DMS79 (cell line): ENCODE data around the gene TLCD3B.
A peak's percentile ranks its signal among the peaks of the same experiment; 100 is the strongest.

Experiments used
- DNase-seq: peaks from one replicate; lab custom pipeline; 2025; lab: John Stamatoyannopoulos, UW

Gene TLCD3B

DNA sequence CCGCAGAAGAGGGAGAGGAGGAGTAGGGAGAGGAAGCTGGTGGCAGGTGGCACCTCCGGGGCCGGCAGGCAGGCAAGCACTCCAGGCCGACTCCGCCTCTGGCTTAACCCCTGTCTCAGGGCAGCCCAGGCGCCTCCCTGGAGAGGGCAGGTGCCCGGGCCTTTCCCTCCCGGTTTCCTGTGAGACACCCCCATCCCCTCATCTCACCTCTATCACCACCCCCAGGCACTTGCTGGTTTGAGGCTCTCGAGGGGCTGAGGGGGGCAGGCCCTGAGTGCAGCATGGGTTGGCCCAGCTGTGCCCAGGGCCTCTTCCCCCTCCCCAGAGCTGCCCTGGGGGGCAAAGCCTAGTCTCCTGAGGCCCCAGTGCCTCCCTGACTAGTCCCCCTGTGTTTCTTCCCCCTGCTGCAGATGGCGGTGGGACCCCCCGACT is 26.2 kb downstream of the TLCD3B start:
- peak; percentile 78 for DNase-seq

DNA sequence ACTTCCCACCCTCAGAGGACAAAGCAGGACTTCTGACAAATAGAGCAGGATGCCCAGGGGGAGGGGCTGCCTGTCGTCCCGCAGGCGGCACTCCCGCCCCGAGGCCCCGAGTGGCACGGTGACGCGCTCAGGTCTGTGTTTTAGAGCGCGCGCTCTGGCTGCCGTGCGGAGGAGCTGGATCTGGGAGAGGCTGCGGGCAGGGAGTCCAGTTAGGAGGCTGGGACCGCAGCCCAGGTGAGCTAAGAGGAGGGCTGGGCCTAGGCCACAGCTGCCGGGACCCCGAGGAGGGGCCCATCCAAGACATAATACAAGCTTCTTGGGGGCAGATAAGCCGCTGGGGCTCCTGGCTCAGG is 26.7 kb downstream of the TLCD3B start:
- peak; percentile 89 for DNase-seq

DNA sequence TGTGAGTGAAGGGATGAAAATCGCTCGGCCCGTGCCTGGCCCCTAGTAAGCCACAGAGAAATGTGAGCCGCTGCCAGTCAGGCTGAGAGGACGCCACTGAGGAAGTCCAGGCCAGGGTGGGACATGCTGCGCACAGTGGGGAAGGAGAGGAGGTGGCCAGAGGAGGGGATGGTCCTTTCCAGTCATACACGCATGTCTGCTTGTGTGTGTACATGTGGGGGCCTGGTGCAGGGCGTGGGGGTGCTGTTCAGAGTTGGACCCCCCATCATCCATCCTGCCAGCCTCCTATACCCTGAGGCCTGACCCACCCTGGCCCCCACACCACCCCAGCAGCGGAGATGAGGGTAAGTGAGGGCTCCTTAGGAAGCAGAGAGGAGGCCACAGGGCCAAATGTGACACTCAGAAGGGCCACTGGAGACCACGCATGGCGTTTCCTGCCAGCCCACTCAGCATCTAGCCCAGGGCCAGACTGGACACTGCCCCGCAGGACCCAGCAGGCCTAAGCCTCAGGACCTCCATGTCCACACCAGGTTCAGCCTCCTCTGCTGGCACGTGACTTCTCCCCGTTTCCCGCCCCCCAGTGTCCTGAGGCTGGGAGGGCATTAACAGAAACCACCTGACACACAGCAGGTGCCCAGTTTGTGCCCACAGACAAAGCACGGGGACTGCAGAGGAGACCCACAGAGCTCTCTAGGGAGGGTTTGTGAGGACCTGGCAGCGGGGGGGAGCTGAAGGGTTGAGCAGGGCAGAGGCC is 27.2 kb downstream of the TLCD3B start:
- peak; percentile 89 for DNase-seq

DNA sequence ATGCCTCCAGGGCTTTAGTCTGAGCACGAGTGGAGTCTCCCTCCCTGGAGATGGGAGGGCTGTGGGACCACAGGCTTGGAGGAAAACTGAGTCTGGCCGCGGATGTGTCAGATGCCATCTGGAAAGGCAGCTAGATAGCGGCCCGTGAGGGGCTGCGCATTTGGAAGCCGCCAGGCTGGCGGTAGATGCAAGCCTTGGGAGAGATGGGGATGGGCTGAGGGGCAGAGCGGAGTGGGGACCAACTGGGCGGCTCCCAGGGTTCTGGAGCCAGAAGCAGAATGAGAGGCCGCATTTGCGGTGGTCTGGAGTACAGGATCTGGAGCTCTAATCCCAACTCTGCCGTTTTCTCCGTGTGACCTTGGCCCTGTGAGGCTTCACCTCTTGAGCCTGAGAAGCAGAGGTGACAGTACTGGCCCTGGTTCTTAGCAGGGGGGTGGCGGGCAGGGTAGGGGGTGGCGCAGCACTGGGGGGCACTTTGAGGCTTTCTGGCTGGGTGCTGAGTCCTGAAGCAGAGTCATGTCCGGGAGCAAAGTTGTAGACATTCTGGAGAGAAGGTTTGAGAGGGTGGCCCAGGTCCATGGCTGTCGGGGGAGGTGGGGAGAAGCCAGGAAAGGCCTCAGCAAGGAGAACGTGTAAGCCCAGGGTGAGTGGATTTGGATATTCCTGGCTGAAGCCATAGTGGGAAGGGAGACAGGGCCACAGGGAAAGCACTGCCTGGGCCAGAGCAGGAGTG is 28.3 kb downstream of the TLCD3B start:
- no peak for DNase-seq

DNA sequence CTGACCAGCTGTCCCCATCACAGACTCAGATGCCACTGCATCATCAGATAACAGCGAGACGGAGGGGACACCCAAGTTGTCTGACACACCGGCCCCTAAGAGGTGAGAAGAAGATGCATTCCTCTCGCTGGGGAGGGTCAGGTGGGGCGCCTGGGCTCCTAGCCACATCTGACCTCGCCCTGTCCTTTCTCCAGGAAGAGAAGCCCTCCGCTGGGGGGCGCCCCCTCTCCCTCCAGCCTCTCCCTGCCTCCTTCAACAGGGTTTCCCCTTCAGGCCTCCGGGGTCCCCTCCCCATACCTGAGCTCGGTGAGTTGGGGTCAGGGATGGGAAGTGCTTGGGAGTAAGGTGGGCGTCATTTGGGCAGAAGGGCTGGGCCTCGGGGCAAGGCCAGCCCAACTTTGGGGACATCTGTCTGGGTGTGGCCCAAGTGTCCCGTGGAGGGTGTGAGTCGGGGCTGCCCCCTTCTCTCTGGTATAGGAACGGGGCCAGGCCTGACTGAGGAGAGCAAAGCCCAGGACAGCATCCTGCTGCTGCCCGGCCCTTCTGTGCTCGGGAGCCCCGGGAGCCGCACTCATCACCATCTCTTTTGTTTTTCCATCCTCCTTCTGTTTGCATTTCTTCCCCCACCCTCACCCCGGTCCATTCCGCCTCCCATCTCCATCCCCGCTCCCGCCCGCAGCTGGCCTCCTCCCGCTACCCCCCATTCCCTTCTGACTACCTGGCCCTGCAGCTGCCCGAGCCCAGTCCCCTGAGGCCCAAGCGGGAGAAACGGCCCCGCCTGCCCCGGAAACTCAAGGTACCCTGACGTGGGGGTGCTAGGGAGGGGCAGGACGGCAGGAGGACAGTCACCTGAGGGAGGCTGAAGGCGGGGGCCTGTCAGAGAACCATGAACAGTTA is 30.1 kb downstream of the TLCD3B start:
- no peak for DNase-seq

DNA sequence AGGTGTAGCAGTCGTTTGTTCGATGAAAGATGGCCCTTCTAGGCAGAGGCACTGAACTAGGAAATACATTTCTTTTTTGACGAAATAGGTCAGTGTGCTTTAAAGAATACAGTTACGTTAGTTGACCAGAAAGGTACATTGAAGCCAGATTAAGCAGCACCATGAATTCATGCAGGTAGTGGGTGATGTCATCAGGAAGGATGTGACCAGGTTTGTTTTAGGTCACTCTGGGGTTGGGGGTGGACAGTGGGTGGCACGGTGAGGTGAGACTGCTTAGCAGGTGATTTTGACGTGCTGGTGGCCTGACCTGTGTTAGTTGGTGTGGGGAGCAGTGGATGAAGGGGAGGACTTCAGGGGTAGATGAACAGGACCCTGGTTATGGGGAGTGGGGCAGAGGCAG is 31.5 kb downstream of the TLCD3B start:
- DNase-seq: no peak

DNA sequence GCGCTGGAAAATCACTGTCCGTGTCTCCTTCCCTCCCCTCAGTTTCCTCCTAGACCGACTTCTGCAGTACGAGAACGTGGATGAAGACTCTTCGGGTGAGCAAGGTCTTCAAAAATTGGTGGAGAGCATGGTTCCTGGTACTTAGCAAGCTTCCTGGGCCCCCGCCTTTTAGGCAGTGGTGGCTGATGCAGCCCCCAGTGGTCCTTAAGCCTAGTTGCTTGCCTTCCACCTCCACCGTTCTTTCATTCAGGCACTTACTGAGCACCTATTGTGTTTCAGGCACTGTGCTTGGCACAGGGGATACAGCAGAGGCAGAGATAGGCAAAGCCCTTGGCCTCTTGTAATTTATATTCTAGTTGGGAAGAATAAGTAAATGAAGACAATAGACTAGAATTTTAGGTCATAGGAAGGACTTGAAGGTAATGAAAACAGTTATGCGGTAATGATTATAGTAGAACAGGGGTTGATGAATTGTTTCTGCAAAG is 34.3 kb downstream of the TLCD3B start:
- no peak for DNase-seq

DNA sequence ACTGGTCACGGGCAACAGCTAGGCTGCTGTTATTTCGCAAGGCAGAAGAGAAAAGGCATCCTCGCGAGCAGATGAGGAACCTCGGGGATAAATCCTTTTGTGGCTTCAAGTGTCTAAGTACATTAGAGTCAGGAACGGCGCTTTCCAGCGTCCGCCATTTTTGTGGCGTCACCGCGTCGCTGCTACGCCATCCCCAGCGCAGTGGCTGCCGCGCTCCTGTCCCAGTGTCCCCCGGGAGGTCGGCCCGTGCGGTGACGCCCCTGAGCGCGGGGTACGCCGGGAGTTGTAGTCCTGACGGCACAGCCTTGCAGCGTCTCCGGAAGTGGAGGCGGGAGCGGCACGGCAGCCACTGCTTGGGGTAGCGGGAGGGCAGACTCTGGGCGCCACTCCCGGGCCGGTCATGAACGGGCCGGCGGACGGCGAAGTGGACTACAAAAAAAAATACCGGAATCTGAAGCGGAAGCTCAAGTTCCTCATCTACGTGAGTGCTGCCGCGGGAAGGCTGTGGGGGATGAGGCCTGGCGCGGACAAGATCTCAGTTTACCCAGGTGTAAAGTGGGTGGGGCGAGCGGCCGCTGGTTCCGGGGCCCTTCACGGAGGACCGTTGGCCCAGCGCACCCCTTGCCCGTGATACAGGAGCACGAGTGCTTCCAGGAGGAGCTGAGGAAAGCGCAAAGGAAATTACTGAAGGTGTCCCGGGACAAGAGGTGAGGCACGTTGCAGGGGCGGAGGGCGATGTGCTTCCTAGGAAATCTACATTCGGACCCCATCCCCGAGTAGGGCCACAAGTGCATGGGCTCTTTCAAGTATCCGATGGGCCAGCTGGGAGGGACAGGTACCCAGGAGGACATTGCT is 34.9 kb downstream of the TLCD3B start, which contains the start of gene INO80E:
Gene INO80E (plus strand): TSS at position 331 of the 855 bp plus-strand sequence. CDS start 70 bp downstream, at position 401.
- peak; percentile 86 for DNase-seq

DNA sequence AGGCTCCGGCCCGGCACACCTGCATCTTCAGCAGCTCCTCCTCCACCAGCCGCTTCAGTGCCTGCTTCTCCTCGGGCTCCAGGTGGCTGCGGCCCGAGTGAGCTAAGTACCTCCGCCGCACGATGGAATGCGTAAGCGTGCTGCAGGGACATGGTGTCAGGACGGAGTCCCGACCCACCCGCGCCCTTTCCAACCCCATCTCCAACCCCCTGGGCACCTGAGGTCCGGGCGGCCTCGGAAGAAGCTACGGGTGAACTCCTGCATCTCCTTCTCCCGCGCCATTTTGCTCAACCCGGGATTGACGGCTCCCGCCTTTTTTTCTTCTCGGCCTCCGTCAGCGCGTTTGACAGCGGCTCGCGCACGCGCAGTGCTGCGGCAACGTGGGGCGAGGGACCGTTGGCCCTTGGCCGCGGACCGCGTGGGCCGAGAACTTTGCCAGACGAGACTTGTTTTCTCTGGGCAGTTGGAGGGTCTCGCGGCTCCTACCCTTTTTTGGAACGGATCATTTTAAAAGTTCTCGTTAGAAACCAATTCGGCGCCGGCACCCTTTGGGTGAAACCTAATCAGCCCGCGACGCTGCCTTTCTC is 35.7 kb downstream of the TLCD3B start, which contains the start of gene HIRIP3:
Gene HIRIP3 (minus strand): TSS at position 294 of the 587 bp plus-strand sequence. CDS start 12 bp downstream, at position 282.
- DNase-seq: peak; percentile 87

DNA sequence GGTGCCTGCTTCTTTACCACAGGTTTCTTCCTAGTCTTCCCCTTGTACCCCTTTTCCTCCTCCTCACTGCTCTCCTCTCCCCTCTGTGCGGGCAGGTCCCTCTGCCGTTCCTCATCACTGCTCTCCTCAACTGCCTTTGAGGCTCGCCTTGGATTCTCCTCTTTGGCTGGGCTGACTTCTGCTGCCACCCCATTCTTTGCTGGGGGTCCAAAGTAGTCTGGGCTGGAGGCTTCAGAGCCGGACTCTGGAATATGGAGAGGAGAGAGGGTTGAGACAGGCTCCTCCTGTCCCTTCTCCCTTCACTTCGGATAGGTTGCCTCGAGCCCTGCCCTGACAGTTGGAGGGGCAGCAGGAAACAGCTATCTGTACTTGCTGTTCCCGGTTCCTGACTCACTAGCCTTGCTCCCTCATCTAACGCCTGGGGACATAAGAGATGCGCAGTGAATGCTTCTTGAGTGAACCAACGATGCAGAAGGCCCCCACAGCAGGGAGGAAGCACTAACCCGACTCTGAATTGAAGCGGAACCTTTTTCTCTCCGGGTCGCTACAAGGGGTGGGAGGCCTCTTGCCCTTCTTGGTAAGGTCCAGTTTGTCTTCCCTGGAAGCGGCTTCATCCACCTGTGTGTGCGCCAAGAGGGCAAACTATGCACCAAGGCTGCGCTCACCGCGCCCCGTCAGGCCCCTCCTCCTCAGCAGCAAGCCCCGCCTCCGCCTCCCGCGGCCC is 36.3 kb downstream of the TLCD3B start:
- DNase-seq: peak; percentile 64

DNA sequence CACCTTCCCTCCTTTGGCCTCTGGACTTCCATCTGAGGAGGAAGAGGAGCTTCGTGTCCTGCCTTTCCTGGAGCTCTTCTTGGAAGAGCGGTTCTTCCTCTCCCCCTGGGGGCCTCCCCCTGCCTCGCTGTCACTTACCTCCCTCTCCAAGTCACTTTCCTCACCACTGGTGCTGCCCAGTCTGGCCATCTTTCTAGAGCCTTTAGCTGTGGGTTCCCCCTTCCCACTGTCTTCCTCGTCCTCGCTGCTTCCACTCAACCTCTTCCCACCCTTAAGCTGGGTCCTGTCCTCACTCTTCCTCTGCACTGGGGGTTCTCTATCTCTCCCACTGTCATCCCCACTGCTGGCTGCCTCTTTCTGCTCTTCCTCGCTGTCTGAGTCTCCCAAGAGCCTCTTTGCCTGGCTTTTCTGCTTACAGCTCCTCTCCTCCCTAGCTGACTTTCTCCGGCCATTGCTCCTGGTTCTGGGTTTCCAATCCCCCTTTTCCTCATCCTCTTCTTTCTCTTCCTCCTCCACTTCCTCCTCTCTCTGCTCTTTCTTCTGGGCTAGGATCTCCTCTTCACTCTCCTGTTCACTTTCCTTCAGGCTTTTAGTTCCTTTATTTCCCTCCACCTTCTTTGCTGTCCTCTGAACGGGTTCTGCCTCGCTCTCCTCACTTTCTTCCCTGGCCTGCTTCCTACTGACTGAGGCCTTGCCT is 37.0 kb downstream of the TLCD3B start:
- no peak for DNase-seq

DNA sequence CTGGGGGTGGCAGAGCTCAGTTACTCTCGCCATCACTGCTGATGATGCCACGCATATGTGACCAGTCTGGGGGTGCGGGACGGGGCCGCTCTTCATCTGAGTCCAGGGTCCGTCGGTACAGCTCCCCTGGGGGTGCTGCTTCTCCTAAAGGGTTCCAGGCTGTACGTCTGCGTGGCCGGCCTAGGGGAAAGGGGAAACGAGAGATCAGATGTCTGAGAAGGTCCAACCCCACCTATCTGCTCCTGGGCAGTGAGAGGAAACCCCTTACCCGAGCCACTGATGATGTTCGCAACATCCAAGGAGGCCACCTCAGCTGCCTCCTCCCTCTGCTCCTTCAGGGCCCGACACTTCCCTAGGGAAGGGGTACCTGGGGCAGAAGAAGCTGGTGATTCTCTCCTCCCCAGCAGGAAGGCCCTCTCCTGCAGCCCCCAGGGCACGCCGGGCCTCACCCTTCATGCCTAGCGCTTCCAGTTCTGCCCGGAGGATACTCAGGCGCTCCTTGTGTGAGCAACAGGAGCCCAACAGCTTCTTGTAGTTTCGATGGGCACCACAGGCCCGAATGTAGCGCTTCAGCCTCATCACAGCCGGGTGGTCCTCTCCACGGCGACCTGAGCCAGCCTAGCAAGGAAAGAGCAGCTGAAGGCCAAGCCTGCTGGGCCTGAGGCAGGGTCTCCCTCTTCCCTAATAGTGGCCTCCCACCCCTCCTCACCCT is 37.7 kb downstream of the TLCD3B start:
- DNase-seq: no peak

DNA sequence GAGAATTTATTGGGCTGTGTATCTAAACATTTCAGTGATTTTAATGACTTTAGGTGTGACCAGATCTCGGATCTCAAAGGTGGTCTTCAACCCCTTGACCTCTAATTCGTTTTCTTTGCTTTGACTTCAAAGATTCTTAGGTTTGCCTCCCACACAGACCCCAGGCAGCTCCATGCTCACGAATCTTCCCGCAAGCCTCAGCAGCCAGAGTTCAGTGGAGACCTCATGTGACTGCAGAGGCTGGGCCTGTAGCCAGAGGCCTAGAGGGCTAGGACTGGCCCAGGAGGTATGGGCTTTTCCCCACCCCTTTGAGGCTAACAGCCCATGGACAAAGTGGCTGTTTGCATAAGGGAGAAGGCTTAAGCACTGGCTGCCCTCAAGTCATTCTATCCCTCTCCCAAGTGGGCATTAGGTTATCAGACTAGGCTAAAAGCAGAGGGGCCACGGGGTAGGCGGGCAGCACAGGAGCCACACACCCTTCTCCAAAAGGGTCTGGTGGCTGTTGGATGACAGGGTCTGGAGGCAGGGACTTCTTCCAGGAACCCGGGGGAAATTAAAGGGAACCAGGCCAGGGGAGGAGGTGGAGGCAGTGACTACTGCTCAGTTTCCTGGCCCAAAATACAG is 38.6 kb downstream of the TLCD3B start:
- DNase-seq: no peak

DNA sequence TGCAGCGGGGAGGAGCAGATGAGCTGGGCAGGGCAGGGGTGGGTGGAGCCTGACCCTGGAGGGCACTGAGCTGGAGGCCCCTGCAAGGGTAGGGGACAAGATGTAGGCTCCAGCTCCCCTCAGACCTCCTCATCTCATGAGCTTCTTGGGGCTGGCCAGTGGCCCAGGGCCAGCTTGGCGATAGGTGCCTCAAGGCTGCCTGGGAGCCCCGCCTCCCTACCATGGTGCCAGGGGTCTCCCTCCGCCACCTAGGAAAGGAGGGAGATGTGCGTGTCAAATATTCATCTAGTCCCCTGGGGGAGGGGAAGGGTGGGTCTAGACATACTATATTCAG is 39.5 kb downstream of the TLCD3B start:
- no peak for DNase-seq

DNA sequence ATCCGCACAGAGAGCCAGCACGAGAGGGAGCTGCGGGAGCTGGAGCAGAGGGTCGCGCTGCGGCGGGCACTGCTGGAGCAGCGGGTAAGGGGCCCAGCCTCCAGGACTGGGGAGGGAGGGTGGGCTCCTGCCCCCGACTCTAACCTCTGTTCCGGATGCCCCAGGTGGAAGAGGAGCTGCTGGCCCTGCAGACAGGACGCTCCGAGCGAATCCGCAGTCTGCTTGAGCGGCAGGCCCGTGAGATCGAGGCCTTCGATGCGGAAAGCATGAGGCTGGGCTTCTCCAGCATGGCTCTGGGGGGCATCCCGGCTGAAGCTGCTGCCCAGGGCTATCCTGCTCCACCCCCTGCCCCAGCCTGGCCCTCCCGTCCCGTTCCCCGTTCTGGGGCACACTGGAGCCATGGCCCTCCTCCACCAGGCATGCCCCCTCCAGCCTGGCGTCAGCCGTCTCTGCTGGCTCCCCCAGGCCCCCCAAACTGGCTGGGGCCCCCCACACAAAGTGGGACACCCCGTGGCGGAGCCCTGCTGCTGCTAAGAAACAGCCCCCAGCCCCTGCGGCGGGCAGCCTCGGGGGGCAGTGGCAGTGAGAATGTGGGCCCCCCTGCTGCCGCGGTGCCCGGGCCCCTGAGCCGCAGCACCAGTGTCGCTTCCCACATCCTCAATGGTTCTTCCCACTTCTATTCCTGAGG is 40.0 kb downstream of the TLCD3B start:
- DNase-seq: no peak

DNA sequence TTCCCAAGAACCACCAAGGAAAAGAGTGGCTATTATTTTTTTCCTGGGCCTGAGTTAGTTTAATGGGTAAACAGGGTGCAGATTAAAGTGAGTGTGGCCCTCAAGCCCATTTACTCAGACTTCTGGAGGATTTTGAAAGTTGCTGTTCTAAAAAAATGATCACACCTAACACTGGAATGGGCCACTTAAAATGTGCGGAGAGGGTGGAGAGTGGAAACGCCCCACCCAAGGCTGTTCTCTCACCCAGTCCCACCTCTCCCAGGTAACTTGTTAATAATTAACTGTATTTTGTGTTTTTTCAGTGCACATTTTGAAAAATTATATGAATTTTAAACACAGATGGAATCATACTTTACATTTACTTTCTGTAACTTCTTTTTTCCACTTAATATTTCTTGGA is 41.0 kb downstream of the TLCD3B start:
- no peak for DNase-seq

DNA sequence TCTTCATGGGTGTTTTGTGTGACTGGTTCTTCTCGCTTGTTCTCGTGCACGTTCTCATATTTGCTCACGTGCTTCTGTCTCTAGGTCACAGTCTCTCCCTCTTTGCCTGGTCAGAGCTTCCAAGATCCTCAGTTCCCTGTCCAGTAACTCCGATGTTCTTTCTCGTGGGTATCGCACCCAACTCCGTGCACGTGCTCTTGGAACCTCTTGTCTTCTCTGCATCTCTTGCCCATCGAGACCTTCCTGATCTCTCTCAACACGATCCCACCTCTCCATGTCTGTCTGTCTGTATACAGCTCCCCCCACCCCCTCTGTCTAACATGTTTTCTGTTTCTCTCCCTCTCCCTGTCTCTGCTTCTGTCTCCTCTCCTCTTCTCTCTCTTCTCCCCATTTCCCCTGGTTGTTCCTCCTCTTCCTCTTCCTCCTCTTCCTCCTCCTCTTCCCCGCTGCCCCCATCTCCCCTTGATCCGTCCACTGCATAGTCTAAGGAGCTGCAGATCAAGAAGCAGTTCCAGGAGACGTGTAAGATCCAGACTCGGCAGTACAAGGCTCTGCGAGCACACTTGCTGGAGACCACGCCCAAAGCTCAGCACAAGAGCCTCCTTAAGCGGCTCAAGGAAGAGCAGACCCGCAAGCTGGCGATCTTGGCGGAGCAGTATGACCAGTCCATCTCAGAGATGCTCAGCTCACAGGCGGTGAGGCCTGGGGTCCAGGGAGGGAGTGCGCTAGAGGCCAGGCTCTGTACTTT is 41.8 kb downstream of the TLCD3B start:
- DNase-seq: no peak
